ENCODE measurements around the gene ADARB1. TPM values are rescaled to one million over a fixed set of nuclear protein-coding genes. Genes with fewer than 3 reads are reported as not detected.

Gene ADARB1
- total and polyA plus RNA-seq, 2 of the 8 experiments (the other 6 are each of a cell fraction or from before 2014, with no cell fraction given), result 4.7 to 14.9 TPM

- TF ChIP-seq E2F6 (IDR thresholded peaks at IDR 0.05) (no peak), SAP30 (IDR thresholded peaks at IDR 0.05; ENCODE audit: insufficient read depth, insufficient replicate concordance, low read length) (no peak), SUZ12 (IDR thresholded peaks at IDR 0.05; ENCODE audit: low read length) (no peak), YY1 (IDR thresholded peaks at IDR 0.05; ENCODE audit: low read depth, low read length) (no peak), SP1 (IDR thresholded peaks at IDR 0.05; ENCODE audit: low read depth, low read length) (no peak), KDM4A (IDR thresholded peaks at IDR 0.05; ENCODE audit: low read depth, low read length, severe bottlenecking) (peak; percentile 34), CHD7 (IDR thresholded peaks at IDR 0.05; ENCODE audit: insufficient replicate concordance, low read length) (no peak)
Measured at GRCh38 chr21:45074048-45074817, at the start of gene ADARB1 (continued).

Measured in H1 (cell line).